ENCODE results near the gene PHLPP2. TPM values are rescaled to one million over a fixed set of nuclear protein-coding genes. Genes with fewer than 3 reads are reported as not detected.
A peak's percentile ranks its signal among the peaks of the same experiment; 100 is the strongest.

Gene PHLPP2
- total RNA-seq, 2 donors from 2014 or later: 8.7 to 9.4 TPM

DNA sequence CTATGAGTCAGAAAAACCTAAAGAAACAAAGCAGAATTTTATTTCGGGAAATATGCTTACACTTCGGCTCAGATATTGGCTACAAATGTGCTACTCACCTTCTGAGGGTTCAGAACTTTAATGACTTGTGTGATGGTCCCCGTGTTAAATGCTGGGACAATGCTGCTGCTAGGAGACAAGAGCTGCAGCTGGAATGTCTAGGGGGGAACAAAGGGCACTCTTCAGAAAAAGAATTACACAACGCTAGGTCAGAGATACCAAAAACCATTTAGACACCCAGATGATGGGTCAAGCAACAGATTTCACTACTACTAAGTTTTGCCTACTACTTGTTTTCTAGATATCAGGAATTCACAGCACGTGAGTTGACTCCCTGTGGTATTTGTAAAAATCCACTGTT, 10.0 kb upstream of the PHLPP2 start:
- Mint-ChIP-seq H3K9me3 (no peaks in the 10 kb centered on the region), H3K27ac (no peak overlapping the region), H3K4me3 (no peak overlapping the region), H3K36me3 (ENCODE audit: low read depth) (peaks cover 96% of the 10 kb centered on the region), H3K27me3 (no peaks in the 10 kb centered on the region), H3K4me1 (no peaks in the 10 kb centered on the region)
- no peak for ATAC-seq (replicated peaks)

DNA sequence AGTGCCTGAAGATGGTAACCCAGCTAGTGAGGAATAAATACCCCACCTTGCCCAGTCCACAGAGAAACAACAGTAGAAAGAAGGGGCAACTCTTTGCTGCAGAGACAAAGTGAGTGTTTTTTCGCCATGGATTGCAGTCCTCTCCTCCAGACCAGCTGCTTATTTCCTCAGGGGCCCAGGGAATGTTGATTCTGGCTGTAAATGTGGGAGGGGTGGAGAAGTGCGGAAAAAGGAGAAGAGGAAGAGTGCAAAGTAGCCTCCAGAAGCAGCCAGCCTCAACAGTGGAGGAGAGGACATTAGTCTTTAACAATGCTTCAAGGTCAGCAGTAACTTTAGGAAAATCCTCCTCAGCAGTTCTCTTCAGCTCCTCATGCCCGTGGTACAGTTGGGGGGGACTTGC, 8.1 kb upstream of the PHLPP2 start:
- ATAC-seq (replicated peaks): no peak
- Mint-ChIP-seq H3K4me1 (no peaks in the 10 kb centered on the region), H3K27ac (peak overlapping the region; percentile 15), H3K9me3 (no peaks in the 10 kb centered on the region), H3K36me3 (ENCODE audit: low read depth) (peaks cover 83% of the 10 kb centered on the region), H3K4me3 (no peak overlapping the region), H3K27me3 (no peaks in the 10 kb centered on the region)

DNA sequence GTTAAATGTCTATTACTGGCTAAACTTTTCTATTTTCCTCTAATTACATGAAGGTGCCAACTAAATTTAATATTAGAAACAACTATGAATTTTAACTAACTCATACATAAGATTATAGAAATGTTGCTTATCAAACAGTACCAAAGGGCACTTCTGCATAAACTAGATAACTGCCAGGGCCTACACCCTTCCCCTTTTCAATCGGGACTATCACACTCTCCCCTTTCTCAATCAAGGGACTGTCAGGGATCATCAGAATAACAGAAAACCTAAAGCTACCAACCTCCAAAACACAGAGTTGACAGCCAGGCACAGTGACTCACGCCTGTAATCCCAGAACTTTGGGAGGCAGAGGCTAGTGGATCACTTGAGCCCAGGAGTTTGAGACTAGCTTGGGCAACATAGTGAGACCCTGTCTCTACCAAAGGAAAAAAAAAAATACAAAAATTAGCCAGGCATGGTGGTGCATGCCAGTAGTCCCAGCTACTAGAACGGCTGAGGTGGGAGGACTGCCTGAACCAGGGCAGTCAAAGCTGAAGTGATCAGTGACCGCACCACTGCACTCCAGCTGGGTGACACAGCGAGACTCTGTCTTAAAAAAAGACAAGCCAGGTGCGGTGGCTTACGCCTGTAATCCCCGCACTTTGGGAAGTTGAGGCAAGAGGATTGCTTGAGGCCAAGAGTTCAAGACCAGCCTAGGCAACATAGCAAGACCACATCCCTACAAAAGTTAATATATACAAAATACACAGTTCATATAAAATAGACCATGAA, 3.2 kb upstream of the PHLPP2 start:
- Mint-ChIP-seq H3K9me3 (no peaks in the 10 kb centered on the region), H3K27ac (no peak overlapping the region), H3K36me3 (ENCODE audit: low read depth) (peaks cover 39% of the 10 kb centered on the region), H3K27me3 (no peaks in the 10 kb centered on the region), H3K4me1 (peaks cover 8% of the 10 kb centered on the region), H3K4me3 (no peak overlapping the region)
- ATAC-seq (replicated peaks): no peak

DNA sequence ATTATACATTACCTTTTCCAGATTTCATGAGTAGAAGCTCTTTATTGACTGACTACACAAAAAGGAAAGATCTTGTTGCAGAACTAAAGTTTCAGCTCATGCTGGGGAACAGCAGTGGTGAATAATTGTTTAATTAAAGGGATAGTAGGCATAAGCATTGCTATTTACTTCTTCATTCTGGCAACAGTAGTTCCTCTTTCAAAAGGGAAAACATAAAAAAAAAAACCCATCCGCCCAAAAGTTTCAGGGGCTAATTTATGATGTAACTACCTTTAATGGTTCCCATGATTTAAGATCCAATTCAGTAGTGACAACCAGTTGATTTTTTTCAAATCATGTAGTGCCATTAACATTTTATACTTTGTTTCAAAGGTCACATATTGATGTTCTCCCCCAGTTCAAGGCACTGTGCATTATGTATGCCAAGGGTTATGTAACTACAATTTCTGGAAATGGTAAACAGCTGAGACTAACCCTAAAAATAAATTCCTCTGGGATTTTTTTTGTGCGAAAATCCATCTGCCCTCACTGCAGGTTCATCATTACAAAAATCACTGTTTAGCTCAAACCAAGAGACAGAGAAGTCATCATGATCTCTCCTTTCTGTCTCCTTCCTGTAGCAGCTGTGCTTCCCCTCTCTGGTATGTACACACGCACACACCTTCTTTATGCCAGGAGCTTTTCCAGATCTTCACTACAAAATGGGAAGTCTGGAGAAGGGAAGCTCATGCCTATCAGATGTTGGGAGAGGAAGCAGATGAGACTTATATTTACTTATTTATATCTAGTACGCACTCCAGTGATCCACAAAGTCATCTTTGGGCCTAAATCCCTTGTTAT, 2.2 kb upstream of the PHLPP2 start:
- no peak overlapping the region for H3K4me3 Mint-ChIP-seq
- peaks cover 11% of the 10 kb centered on the region for H3K4me1 Mint-ChIP-seq
- no peaks in the 10 kb centered on the region for H3K27me3 Mint-ChIP-seq
- H3K27ac Mint-ChIP-seq: no peak overlapping the region
- ATAC-seq (replicated peaks): no peak
- H3K9me3 Mint-ChIP-seq: no peaks in the 10 kb centered on the region
- peaks cover 28% of the 10 kb centered on the region for H3K36me3 Mint-ChIP-seq (ENCODE audit: low read depth)

DNA sequence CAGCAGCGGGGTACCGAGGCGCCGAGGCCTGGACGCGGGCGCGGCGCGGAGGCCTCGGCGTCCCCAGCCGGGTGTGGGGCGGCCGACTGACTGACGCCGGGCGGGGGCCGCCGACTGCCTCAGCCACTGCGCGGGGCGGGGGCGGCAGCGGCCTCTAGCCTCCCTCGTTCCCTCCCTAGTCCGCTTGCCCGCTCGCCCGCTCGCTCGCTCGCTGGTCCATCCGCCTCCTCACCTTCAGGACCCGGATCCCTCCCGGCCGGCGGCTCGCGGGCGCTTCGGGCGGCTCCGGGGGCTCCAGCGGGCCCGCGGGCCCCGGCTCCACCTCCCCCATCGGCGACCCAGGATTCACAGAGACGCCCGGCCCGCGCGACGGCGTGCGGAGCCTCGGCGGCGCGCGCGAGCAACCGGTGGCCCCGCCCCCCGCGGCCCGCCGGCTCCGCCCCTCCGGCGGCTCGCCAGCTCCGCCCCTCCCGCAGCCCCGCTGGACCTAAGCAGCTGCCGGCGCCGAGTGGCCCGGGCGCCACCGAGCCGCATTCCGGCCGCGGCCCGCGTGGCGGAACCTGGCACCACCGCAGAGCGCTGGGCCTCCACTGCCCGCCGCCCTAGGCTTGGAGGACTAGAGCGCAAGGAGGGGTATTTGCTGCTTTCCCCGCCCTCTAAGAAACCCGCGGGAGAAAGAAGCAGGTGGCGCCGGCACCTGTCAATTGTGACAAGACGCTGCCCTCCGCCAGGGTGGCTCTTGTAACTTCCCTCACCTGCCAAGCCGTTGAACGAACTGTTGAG, 773 bp downstream of the PHLPP2 start:
- peak; percentile 89 for ATAC-seq (replicated peaks)
- Mint-ChIP-seq H3K4me3 (peak overlapping the region; percentile 82), H3K36me3 (ENCODE audit: low read depth) (peaks cover 7% of the 10 kb centered on the region), H3K9me3 (no peaks in the 10 kb centered on the region), H3K4me1 (peaks cover 11% of the 10 kb centered on the region), H3K27ac (peak overlapping the region; percentile 52), H3K27me3 (no peaks in the 10 kb centered on the region)

DNA sequence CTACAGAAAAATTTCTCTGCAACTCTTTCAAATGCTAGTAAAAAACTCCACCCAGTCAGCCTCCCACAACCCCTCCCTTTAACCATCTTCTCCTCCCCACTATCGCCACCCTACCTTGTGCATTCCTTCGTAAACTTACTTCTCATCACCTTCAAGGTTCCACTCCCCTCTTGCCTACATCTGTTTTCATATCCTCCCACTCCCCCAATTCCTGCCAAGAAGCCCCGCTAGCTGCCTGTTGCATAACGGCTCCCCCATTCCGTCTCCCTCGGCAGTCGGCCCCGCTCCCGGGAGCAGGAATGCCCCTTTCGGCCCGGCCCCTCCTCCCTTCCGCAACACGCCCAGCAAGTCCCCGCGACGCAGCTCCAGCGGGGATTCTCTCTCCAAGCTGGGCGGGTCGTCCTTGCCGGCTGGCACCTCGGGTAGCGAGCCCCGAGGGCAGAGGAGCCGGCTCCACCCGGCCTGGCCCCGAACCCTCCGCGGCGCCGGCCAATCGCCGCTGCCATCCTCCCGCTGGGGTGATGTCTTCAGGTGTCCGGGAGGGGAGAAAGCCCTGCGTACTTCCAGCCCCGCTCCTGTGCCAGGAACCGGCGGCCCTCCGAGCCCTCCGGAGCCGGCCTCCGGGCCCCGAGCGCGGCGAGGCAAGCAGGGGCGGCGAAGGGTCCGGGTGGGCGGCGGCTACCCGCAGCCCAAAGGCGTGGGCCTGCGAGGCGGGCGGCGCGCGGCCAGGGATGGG, 1.5 kb downstream of the PHLPP2 start:
- Mint-ChIP-seq H3K27ac (peak overlapping the region; percentile 93), H3K4me3 (peak overlapping the region; percentile 93), H3K4me1 (peaks cover 11% of the 10 kb centered on the region), H3K27me3 (no peaks in the 10 kb centered on the region), H3K36me3 (ENCODE audit: low read depth) (peaks cover 10% of the 10 kb centered on the region), H3K9me3 (no peaks in the 10 kb centered on the region)
- peak; percentile 51 for ATAC-seq (replicated peaks)

DNA sequence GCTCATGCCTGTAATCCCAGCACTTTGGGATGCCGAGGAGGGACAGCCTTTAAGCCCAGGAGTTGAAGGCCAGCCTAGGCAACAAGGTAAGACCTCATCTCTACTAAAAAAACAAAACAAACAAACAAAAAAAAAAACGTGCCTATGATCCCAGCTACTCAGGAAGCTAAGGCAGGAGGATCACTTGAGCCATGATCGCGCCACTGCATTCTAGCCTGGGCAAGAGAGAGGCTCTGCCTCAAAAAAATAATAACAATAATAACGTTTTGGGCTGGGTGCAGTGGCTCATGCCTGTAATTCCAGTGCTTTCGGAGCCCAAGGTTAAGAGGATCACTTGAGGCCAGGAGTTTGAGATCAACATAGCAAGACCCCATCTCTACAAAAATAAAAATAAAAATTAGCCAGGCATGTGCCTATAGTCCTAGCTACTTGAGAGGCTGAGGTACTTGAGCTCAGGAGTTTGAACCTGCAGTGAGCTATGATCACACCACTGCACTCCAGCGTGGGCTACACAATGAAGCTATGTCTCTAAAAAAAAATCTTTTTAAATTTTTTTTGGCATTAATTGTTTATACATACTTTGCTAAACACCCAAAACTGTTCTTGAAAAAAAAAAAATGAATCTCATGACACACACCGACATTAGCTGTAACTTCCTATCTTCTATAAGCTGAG, 3.3 kb downstream of the PHLPP2 start:
- Mint-ChIP-seq H3K4me1 (peaks cover 11% of the 10 kb centered on the region), H3K9me3 (no peaks in the 10 kb centered on the region), H3K27me3 (no peaks in the 10 kb centered on the region), H3K4me3 (peak overlapping the region; percentile 93), H3K27ac (no peak overlapping the region), H3K36me3 (ENCODE audit: low read depth) (peaks cover 14% of the 10 kb centered on the region)
- ATAC-seq (replicated peaks): no peak

DNA sequence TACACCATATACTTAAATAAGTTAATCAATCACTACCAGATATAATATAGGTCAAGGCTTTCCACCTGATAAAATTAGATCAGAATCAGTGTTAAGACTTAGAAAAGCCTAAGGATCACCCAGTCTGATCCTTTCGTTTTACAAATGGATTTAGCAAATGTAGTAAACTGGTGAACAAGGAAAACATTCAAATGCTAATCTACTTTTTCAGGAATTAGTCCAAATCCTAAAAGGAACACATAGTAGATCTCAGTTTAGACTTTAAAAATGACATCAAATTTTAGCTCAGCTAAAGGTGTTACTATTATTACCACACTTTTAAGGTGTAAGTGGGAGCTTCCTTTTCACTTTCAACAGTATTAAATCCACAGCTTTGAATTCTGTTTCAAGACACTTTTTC, 12.0 kb downstream of the PHLPP2 start:
- no peaks in the 10 kb centered on the region for H3K27me3 Mint-ChIP-seq
- ATAC-seq (replicated peaks): no peak

DNA sequence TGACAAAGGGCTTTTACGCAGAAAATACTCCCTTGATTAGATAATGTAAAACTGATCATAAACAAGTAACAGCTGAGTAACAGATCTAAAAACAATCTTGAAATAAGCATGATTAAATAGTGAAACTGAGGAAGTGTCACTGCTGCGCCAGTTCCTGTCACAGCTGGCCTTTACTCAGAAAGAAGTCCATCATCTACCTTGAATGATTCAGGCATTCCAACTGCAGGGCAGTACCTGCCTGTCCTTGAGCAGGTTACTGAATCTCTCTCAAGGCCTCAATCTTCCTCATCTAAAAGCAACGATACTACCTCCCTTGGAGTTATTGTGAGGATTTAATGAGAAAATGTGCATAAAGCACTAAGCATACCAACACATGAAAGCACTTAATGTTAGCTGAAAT, 12.7 kb downstream of the PHLPP2 start:
- Mint-ChIP-seq H3K4me3 (no peak overlapping the region), H3K36me3 (ENCODE audit: low read depth) (peaks cover 28% of the 10 kb centered on the region), H3K27ac (peak overlapping the region; percentile 41), H3K4me1 (peaks cover 4% of the 10 kb centered on the region), H3K27me3 (no peaks in the 10 kb centered on the region), H3K9me3 (no peaks in the 10 kb centered on the region)
- peak; percentile 84 for ATAC-seq (replicated peaks)

More for the DNA sequence above, 12.0 kb downstream of the PHLPP2 start:
- H3K9me3 Mint-ChIP-seq: no peaks in the 10 kb centered on the region
- H3K4me1 Mint-ChIP-seq: peaks cover 4% of the 10 kb centered on the region
- H3K27ac Mint-ChIP-seq: no peak overlapping the region
- H3K4me3 Mint-ChIP-seq: no peak overlapping the region
- H3K36me3 Mint-ChIP-seq (ENCODE audit: low read depth): peaks cover 28% of the 10 kb centered on the region

DNA sequence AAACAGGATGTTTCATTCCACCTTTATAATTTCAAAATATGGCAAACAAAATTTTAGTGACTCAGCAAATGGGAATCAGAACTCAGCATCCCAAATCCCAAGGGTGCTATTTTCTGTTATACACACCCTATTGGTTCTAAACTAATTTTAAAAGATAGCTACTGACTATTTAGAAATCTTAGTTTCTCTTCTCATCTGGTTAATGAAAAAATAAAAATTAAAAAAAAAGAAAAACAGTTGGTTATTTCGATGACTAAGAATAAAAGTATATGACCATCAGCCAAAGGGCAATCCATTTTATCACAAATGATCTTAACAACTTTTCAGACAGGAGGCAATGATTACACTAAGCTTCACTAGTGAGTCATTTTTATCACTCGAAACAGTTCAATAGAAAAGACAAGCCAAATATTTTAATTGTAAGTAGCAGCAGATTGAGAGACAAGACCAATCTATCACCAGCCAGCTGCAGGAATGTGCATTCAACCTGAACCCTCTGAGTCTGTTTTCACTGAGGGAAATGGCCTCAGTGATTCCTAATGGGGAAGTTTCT, 15.2 kb downstream of the PHLPP2 start:
- no peak for ATAC-seq (replicated peaks)
- peaks cover 13% of the 10 kb centered on the region for H3K36me3 Mint-ChIP-seq (ENCODE audit: low read depth)
- H3K4me3 Mint-ChIP-seq: no peak overlapping the region
- H3K27me3 Mint-ChIP-seq: no peaks in the 10 kb centered on the region
- no peaks in the 10 kb centered on the region for H3K9me3 Mint-ChIP-seq
- H3K4me1 Mint-ChIP-seq: peaks cover 4% of the 10 kb centered on the region
- no peak overlapping the region for H3K27ac Mint-ChIP-seq

DNA sequence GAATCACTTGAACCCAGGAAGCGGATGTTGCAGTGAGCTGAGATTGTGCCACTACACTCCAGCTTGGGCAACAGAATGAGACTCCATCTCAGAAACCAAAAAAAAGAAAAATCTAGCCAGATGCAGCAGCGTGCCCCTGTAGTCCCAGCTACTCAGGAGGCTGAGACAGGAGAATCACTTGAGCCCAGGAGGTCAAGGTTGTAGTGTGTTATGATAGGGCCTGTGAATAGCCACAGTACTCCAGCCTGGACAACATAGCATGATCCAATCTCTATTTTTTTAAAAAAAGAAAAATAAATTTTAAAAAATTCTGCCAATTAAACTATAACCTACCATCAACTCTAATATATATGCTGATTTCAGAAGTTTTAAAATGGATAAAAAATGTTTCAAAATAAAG, 15.8 kb downstream of the PHLPP2 start:
- peaks cover 4% of the 10 kb centered on the region for H3K4me1 Mint-ChIP-seq
- no peak overlapping the region for H3K4me3 Mint-ChIP-seq
- no peaks in the 10 kb centered on the region for H3K27me3 Mint-ChIP-seq
- H3K36me3 Mint-ChIP-seq (ENCODE audit: low read depth): peaks cover 11% of the 10 kb centered on the region
- H3K27ac Mint-ChIP-seq: no peak overlapping the region
- no peak for ATAC-seq (replicated peaks)
- H3K9me3 Mint-ChIP-seq: no peaks in the 10 kb centered on the region

DNA sequence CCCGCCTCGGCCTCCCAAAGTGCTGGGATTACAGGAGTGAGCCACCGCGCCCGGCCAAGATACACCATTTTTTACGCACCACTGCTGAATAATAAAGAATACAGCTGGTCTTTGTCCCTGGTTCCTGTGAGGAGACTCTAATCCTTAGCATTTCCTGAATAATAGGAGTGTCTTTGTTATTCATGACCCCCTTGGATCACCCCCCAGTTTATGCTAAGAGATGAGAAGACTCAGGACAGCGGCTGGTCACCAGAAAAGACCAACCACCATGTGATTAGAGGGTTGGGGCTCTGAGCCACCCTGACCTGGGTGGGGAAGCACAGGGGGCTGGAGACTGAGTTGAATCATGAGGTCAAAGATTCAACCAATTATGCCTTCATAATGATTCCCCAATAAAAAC, 17.3 kb downstream of the PHLPP2 start:
- peaks cover 4% of the 10 kb centered on the region for H3K4me1 Mint-ChIP-seq
- H3K27me3 Mint-ChIP-seq: no peaks in the 10 kb centered on the region
- H3K36me3 Mint-ChIP-seq (ENCODE audit: low read depth): peaks cover 12% of the 10 kb centered on the region
- H3K9me3 Mint-ChIP-seq: no peaks in the 10 kb centered on the region
- no peak overlapping the region for H3K4me3 Mint-ChIP-seq
- no peak overlapping the region for H3K27ac Mint-ChIP-seq
- no peak for ATAC-seq (replicated peaks)

DNA sequence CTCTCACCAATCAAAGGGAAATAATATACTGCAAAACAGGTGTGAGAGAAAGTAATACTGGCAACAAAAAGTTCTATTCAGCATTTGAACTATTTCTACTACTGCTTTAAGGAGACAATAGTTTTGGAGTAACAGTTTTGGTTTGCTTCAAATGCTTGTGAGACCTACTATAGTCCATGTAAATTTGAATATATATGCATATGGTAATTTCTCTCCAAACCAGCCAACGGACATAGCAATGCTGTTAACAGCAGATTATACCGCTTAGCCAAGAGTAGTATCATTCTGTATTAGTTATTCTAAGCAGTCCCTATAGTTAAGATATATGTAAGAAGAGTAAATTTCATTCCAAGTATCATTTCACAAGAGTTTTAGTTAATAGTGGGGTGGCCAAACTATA, 18.5 kb downstream of the PHLPP2 start:
- Mint-ChIP-seq H3K27ac (no peak overlapping the region), H3K4me1 (no peaks in the 10 kb centered on the region), H3K9me3 (no peaks in the 10 kb centered on the region), H3K4me3 (no peak overlapping the region), H3K27me3 (no peaks in the 10 kb centered on the region), H3K36me3 (ENCODE audit: low read depth) (peaks cover 22% of the 10 kb centered on the region)
- ATAC-seq (replicated peaks): no peak
